GM12873 (cell line): ENCODE data around the gene SDK2.

Experiments used
- CTCF ChIP-seq: IDR thresholded peaks from 2 replicates; pipeline ENCODE4 v1.5.1; 2012; ENCODE audit warnings: low read depth, mild to moderate bottlenecking, moderate library complexity, low read length, control low read depth; ENCODE audit not compliant: insufficient read depth; ENCODE audit errors: missing control alignments

SDK2 gene

GRCh38 chr17:73551759-73552158 is 92.5 kb downstream of the SDK2 start:
- no peak for TF ChIP-seq CTCF

GRCh38 chr17:73551144-73551543 is 93.1 kb downstream of the SDK2 start:
- TF ChIP-seq CTCF: no peak

GRCh38 chr17:73550556-73550955 is 93.7 kb downstream of the SDK2 start:
- TF ChIP-seq CTCF: no peak

- TF ChIP-seq CTCF: no peak
These were observed 94.3 kb downstream of the SDK2 start for GRCh38 chr17:73549841-73550430.

GRCh38 chr17:73548620-73549311 is 95.5 kb downstream of the SDK2 start:
- TF ChIP-seq CTCF: no peak

GRCh38 chr17:73547790-73548189 is 96.5 kb downstream of the SDK2 start:
- no peak for TF ChIP-seq CTCF

- no peak for TF ChIP-seq CTCF
These were observed 97.3 kb downstream of the SDK2 start for GRCh38 chr17:73546770-73547536.
